ENCODE measurements around the gene KRT14. TPM values are rescaled to one million over a fixed set of nuclear protein-coding genes. Genes with fewer than 3 reads are reported as not detected.
"Not testable (repeated sequence)": the region's sequence is repeated elsewhere in the genome, so short reads cannot be mapped to it uniquely, and the experiment has no call there.

The KRT14 gene
- total RNA-seq, 1 experiment from 2014 or later = not detected

- H3K9me3 Mint-ChIP-seq; H3K27me3 ChIP-seq (ENCODE audit: insufficient read depth, low read length); H3K27ac ChIP-seq (ENCODE audit: insufficient read length, low read depth, low read length); H3K4me3 Mint-ChIP-seq; H3K23me2 ChIP-seq (ENCODE audit: insufficient read length, low read depth, low read length, poor library complexity, severe bottlenecking); H4K20me1 ChIP-seq (ENCODE audit: control insufficient read depth, insufficient read depth, insufficient read length); H3K9ac ChIP-seq (ENCODE audit: extremely low read depth, insufficient read length, low read length); H3K27me3 Mint-ChIP-seq (ENCODE audit: low read depth); H3K79me2 ChIP-seq (ENCODE audit: insufficient read depth, low read length); H4K8ac ChIP-seq (replicated peaks; ENCODE audit: insufficient read length, low read depth, low read length); H3K4ac ChIP-seq (ENCODE audit: low read depth, low read length); H2BK15ac ChIP-seq (ENCODE audit: low read depth, low read length); H3K23ac ChIP-seq (ENCODE audit: insufficient read length, low read depth, low read length); H2BK20ac ChIP-seq (ENCODE audit: low read depth, low read length, poor library complexity, severe bottlenecking); H3K27ac Mint-ChIP-seq; H2BK120ac ChIP-seq (ENCODE audit: low read depth, low read length, poor library complexity, severe bottlenecking); H2BK5ac ChIP-seq (ENCODE audit: insufficient read length, low read length); H3K18ac ChIP-seq (ENCODE audit: insufficient read length, low read depth, low read length); H3K9me3 ChIP-seq (ENCODE audit: control insufficient read depth, low read depth, low read length); H2BK12ac ChIP-seq (ENCODE audit: insufficient read length, low read depth, low read length); H3K56ac ChIP-seq (ENCODE audit: insufficient read length, low read depth, low read length); H3K79me1 ChIP-seq (ENCODE audit: insufficient read depth, low read depth, low read length, poor library complexity, severe bottlenecking); H3K4me2 ChIP-seq (ENCODE audit: insufficient read depth, insufficient read length, low read length); H2AFZ ChIP-seq (ENCODE audit: low read length); H4K5ac ChIP-seq (ENCODE audit: insufficient read length, low read depth, low read length); H3T11ph ChIP-seq (ENCODE audit: low read length); DNase-seq; H4K91ac ChIP-seq (ENCODE audit: insufficient read length, low read depth, low read length); H3K14ac ChIP-seq (ENCODE audit: insufficient read depth, low read length); H3K4me1 ChIP-seq (ENCODE audit: insufficient read depth, low read length); H3K36me3 Mint-ChIP-seq (ENCODE audit: insufficient read depth in 1 of 3, low read depth in 3 of 3); H2AK5ac ChIP-seq (ENCODE audit: insufficient read length, low read length): not testable (repeated sequence)
- peaks cover 27 to 35% of the 10 kb centered on the region in 2 experiments for H3K4me1 Mint-ChIP-seq
- no CpG with 5 or more reads among the region's 17 CpGs for WGBS (ENCODE audit: extremely low coverage, insufficient read length, low lambda C conversion rate)
These were observed 39.6 kb upstream of the KRT14 start for GRCh38 chr17:41626028-41626913.

All from H9 (cell line).